Measurements from ENCODE around the gene RAB5B.
A peak's percentile ranks its signal among the peaks of the same experiment; 100 is the strongest.

The RAB5B gene

GRCh38 chr12:55934773-55935172 is 39.1 kb upstream of the RAB5B start (continued):
- no peak for TF ChIP-seq PRDM10 (tag by site-specific recombination; IDR thresholded peaks at IDR 0.05)

- H3K4me3 ChIP-seq (ENCODE audit: low read depth, low read length), result no peak overlapping the region
- peaks cover 4% of the 10 kb centered on the region; the same call in 1 of the 2 replicates for H3K4me1 ChIP-seq (ENCODE audit: control insufficient read depth, insufficient read depth, low read length)
- no peak overlapping the region for H3K27ac ChIP-seq (ENCODE audit: extremely low read depth, low read depth, low read length)
- no peaks in the 10 kb centered on the region for H3K9me3 ChIP-seq (ENCODE audit: control insufficient read depth, insufficient read depth, low read depth, low read length)
- POLR2A ChIA-PET, result no interaction called here
- H3K36me3 ChIP-seq (ENCODE audit: control insufficient read depth in 2 of 2, insufficient read depth in 1 of 2, low read length in 2 of 2), result no peaks in the 10 kb centered on the region
- CTCF ChIA-PET, result interaction anchor here (0.7 to 2.4 kb wide), 2 partner anchors 197 to 279 kb away, joined by 3 to 15 read pairs; no protein-coding TSS in a partner anchor
- TF ChIP-seq TRIM28 (IDR thresholded peaks at IDR 0.05; ENCODE audit: borderline replicate concordance, low read length) (no peak), ZNF155 (tag by site-specific recombination; IDR thresholded peaks at IDR 0.05) (no peak), ZNF449 (tag by site-specific recombination; IDR thresholded peaks at IDR 0.05) (no peak), PRDM1 (tag by site-specific recombination; IDR thresholded peaks at IDR 0.05) (0 out of 2 replicates have a peak, but pooled peaks have one; percentile 16), ZNF76 (tag by site-specific recombination; IDR thresholded peaks at IDR 0.05; ENCODE audit: borderline replicate concordance, low read depth) (no peak)
Measured at GRCh38 chr12:55935738-55936151, 38.1 kb upstream of the RAB5B start.

- POLR2A ChIA-PET, result no interaction called here
- Histone ChIP-seq H3K4me1 (ENCODE audit: control insufficient read depth, insufficient read depth, low read length) (no peaks in the 10 kb centered on the region), H3K4me3 (ENCODE audit: low read depth, low read length) (no peak overlapping the region), H3K9me3 (ENCODE audit: control insufficient read depth, insufficient read depth, low read depth, low read length) (no peaks in the 10 kb centered on the region), H3K27ac (ENCODE audit: extremely low read depth, low read depth, low read length) (no peak overlapping the region), H3K36me3 (ENCODE audit: control insufficient read depth in 2 of 2, insufficient read depth in 1 of 2, low read length in 2 of 2) (no peaks in the 10 kb centered on the region)
- TF ChIP-seq ZNF529 (tag by site-specific recombination; IDR thresholded peaks at IDR 0.05; ENCODE audit: insufficient replicate concordance), result no peak
- no peak for TF ChIP-seq ZNF133 (tag by site-specific recombination; IDR thresholded peaks at IDR 0.05)
- no peak for TF ChIP-seq ZNF23 (tag by site-specific recombination; IDR thresholded peaks at IDR 0.05; ENCODE audit: borderline replicate concordance)
- TF ChIP-seq ZNF549 (tag by site-specific recombination; IDR thresholded peaks at IDR 0.05), result no peak
- TF ChIP-seq ZBTB17 (tag by site-specific recombination; IDR thresholded peaks at IDR 0.05), result no peak
- TF ChIP-seq ZNF658 (tag by site-specific recombination; IDR thresholded peaks at IDR 0.05), result no peak
- no peak for TF ChIP-seq ZSCAN18 (tag by site-specific recombination; IDR thresholded peaks at IDR 0.05)
- no peak for TF ChIP-seq ZNF155 (tag by site-specific recombination; IDR thresholded peaks at IDR 0.05)
- no peak for TF ChIP-seq MZF1 (tag by site-specific recombination; IDR thresholded peaks at IDR 0.05; ENCODE audit: borderline replicate concordance)
- no peak for TF ChIP-seq ZNF398 (tag by site-specific recombination; IDR thresholded peaks at IDR 0.05)
- no peak for TF ChIP-seq ZNF677 (tag by site-specific recombination; IDR thresholded peaks at IDR 0.05)
- no peak for TF ChIP-seq KLF7 (tag by site-specific recombination; IDR thresholded peaks at IDR 0.05; ENCODE audit: borderline replicate concordance)
- TF ChIP-seq BCL11A (tag by site-specific recombination; IDR thresholded peaks at IDR 0.05; ENCODE audit: low read depth), result no peak
- TF ChIP-seq OSR2 (tag by site-specific recombination; IDR thresholded peaks at IDR 0.05), result no peak
- no peak for TF ChIP-seq ZIC2 (tag by site-specific recombination; IDR thresholded peaks at IDR 0.05)
- TF ChIP-seq ZNF548 (tag by site-specific recombination; IDR thresholded peaks at IDR 0.05), result no peak
- TF ChIP-seq GLI2 (tag by site-specific recombination; IDR thresholded peaks at IDR 0.05; ENCODE audit: borderline replicate concordance, low read depth), result no peak
- no peak for TF ChIP-seq ZNF211 (tag by site-specific recombination; IDR thresholded peaks at IDR 0.05; ENCODE audit: low read depth)
- no peak for TF ChIP-seq ZSCAN23 (tag by site-specific recombination; IDR thresholded peaks at IDR 0.05)
- CTCF ChIA-PET, result interaction anchor here (0.6 to 3.2 kb wide), 7 partner anchors 8 to 199 kb away, joined by 3 to 28 read pairs (median 15); no protein-coding TSS in a partner anchor
Measured at GRCh38 chr12:55937981-55938380, 35.9 kb upstream of the RAB5B start.
